Right renal cortex interstitium (tissue), 3 donors: ENCODE data around the gene AURKAIP1. TPM values are rescaled to one million over a fixed set of nuclear protein-coding genes. Genes with fewer than 3 reads are reported as not detected.

Source experiments
- DNase-seq, 3 donors: peaks; one replicate each; pipeline ENCODE4 v3.0.0-alpha.2; 2013; ENCODE audit warnings: low read depth in 3 of 3, low spot score in 2 of 3
- polyA plus RNA-seq, 3 donors: library from polyadenylated mRNA; unstranded; fragments of 120-200 nt; gene quantifications; one replicate each; pipeline ENCODE4 v1.2.1, GENCODE V29; 2013; ENCODE audit not compliant: insufficient read length in 3 of 3

AURKAIP1 gene
- polyA plus RNA-seq, 3 donors, result 51.9 to 65.7 (median 55.1) TPM

DNA sequence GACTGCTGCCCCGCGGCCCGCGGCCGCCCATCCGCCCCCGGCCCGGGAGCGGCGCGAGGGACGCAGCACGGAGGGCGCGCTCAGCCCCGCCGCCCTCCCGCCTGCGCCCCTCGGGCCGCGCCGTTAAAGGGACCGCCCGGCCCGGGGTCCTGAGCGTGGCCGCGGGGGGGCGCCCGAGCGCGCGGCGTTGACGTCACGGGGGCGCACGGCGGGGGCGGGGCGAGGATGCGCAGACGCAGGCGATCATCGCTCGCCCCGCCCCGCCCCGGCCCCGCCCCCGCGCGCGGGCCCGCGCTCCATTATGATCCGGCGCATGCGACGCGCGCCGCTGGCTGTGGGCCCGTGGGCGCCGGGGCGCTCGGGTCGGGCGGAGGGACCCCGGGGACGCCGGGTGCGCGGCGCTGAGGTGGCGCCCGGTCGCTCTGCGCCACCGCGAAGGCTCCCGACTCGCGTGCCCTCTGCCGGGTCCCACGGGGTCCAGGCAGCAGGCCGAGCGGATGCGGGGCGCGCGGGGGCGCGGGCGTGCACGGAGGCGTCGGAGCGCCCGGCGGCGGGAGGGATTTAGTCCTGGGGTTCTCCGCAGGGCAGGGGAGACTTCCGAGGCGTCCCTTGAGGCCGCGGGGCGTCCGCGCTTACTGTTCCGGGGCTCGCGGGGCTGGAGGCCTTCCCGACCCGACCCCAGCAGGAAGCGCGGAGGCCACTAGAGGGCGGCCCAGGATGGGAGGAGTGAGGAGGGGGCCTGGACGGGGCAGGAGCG, 25.6 kb downstream of the AURKAIP1 start, which contains the start of gene DVL1:
DVL1 (minus strand) TSS at position 163 of the 757 bp plus-strand sequence. CDS start 353 bp downstream, outside the sequence.
- no peak for DNase-seq

DNA sequence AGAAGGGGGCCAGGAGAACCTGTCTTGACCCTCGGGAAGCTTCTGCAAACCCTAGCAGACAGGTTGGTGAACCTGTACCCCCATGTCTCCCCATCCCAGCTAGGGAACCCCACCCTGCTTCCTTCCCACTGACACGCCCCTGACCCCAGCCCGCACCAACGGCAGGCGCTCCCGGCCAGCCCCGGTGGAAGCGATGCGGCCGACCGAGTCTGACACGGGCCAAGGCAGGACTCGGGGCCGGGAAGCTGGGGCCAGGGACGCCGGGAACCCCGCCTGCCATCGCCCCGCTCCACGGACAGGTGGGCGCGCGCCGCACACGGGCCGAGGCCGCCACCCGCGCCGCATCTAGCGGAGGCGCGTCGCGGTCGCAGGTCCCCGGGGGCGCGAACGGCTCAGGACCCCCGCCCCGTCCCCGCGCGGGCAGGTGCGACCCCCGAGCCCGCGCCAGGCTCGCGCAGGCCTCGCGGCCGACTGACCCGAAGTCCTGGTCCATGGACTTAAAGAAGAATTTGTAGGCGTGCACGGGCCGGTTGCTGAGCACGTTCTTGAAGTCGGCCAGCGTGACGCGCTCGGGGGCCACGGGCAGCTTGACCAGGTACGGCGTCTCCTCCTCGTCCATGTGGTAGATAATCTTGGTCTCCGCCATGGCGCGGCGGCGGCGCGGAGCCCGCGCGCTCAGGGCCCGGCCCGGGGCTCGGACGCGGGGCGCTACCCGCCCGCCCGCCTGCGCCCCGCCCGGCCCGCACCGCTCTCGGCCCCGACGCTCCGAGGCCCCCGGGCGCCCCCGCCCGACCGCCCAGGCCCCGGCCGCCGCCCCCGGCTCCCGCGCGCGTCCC, 26.4 kb downstream of the AURKAIP1 start:
- no peak for DNase-seq

DNA sequence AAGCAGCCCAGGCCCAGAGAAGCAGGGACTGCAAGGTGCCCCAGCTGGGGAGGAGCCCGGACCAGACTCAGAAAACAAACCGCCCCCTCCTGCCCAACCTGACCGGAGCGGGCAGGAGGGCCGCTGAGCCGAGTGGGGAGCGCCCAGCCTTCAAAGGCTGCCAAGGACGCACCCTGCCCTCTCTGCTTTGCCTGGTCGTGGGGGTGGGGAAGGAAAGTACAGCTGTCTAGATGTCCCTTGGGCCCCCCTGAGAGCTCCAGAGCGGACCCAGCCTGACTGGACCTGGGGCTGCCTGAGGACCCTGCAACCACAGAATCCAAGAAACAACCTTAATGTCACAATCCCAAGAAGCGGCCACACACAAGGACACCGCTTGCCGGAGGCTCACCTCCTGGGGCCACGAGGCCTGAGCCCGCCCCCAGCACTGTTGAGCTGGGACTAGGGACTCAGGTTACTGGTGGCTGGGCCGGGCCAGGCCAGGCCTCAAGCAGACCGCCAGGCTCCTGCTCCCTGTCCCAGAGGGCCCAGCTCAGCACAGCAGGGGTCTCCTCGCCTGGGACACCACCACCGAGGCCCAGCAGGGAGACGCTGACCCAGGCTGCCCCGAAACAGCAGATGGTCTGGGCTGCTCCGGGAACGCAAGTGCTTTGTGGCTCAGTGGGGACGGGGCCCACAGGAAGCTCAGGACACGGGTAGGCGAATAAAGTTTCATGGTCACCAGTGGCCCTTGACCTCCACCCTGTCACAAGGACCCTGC, 27.2 kb downstream of the AURKAIP1 start:
- no peak for DNase-seq

DNA sequence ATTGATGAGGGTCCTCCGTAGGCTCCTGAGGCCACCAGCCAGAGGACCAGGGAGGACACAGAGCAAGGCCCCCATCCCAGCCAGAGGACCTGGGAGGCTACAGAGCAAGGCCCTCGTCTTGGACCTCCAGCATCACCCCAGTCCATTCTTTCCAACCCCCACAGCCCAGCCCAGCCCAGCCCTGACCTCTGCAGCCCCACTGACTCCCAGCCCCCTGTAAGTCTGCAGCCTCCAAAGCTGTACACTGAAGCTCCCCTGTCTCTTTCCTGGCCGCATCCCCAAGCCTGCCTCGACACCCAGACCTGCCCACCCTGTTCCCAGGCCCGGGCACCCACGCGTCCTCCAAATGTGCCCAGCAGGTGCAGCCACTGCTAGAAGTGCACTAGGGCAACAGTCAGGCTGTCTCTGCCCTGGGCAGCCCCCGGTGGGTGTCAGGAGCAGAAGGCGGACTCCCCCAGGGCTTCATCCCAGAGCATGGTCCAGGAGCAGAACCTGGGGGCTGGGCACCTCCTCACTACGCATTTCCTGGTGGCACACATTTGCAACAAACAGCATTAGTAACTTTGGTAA, 27.9 kb downstream of the AURKAIP1 start:
- DNase-seq, result no peak

DNA sequence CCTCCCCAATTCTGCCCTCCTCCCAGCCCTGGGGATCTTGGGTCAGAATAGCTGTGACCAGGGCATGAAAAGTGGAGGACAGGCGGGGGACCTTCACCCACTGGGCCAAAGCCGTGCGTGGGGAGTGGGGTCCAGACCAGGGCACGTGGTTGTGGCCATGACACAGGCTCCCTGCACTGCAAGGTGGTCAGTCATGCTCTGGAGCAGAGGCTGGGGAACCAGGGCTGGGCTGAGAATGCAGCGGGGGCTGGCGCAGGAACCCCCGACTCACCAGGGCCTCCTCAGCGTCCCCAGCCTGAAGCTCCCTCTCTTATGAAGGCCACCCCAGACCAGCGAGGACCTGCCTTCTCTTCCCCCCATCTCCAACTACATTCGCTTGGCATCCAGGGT, 28.5 kb downstream of the AURKAIP1 start:
- no peak for DNase-seq

DNA sequence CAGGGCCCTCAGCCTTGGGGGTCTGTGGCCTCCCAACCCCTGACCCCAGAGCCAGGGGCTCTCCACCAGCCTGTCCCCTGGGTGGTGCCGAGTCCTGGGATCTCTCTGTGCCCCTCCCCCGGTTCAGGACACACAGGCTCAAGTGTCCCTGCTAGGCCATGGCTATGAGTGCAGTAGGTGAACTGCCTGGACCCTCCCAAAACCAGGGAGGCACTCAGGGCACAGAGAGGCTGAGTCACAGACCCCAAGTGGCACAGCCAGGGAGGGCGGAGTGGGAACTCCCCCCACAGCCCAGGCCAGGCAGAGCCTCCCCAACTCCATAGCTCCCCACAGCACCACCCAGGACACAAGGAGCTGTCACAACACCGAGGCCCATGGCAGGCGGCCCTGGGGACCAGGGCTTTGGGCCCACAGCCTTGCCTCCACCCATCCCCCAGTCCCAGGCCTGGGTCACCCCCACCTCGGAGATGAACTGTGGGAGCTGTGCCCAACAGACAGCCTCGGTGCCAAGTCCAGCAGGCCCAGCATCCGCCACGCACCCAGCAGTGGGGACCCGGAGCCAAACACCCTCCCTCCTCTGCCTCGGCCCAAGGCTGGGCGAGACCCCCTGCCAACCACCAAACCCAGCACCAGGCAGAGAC, 29.0 kb downstream of the AURKAIP1 start:
- DNase-seq, result no peak

DNA sequence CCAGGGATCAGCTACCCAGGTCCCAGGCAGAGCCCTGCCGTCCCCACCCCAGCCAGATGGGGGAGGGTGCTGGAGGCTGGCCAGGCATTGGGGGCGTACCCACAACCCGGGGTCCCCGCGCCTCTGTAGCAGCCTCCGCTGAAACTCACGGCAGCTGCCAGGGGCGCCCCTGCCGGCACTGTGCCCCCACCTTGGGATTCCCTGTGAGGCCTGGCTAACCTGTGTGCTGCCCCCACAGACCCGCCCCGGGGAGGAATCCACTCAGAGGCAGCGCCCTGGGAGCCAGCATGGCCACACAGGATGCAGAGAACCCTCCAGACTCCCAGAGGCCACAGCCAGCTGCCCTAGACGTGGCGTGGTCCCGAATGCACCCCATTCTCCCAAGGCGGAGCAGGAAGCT, 29.6 kb downstream of the AURKAIP1 start:
- DNase-seq, result no peak

DNA sequence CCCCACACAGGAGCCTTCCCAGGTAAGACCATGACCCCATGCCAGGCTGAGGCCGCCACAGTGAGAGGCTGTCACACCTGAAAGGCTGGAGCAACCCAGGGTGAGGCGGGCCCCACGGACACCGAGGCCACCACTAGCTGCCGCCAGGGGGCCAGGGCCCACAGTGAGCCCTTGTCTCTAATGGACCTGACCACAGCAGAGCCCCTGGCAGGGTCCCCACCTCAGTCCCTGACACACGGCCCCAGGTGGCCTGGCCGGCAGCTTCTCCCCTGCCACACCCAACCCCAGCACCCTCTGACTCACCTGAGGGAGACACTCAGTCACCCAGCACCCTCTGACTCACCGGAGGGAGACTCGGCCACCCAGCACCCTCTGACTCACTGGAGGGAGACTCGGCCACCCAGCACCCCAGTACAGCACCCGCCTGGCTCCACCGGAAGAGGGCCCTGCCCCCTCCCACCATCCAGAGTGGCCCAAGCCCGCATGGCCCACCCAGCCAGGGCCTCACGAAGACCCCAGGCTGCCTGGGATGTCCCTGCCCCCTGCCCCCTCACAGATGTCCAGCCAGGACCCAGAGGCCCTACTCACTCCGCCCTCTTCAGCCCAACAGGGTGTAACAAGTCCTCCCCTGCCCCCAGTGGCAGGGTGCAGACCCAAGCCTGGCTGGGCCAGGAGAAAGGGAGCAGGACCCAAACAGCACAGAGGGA, 30.2 kb downstream of the AURKAIP1 start:
- no peak for DNase-seq

DNA sequence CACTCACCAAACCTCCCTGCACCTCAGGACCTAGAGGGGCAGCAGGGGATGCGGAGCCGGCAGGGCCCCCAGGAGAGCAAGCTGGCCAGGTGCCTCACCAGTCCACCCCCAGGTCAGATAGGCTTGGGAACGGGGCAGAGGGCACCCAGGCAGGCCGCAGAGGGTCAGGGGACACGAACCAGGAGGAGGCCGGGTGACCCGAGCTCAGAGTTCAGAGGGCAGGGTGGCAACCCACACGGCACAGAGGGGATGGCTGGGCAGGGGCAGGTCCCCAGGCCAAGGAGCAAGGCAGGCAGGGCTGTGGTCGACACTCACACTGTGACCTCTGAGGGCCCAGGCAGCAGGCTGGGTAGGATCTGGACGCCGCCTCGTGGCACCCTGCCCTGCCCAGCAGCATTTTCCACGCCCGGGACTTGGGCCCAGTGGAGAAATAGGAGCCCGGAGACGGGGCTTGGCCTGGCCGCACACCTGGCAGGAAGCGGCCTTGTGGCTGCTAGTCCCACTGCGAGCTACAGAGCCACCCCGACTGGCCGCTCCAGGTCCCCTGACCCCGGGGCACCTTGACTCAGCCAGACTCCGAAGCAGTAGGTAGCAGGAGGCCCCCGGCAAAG, 31.1 kb downstream of the AURKAIP1 start:
- no peak for DNase-seq

DNA sequence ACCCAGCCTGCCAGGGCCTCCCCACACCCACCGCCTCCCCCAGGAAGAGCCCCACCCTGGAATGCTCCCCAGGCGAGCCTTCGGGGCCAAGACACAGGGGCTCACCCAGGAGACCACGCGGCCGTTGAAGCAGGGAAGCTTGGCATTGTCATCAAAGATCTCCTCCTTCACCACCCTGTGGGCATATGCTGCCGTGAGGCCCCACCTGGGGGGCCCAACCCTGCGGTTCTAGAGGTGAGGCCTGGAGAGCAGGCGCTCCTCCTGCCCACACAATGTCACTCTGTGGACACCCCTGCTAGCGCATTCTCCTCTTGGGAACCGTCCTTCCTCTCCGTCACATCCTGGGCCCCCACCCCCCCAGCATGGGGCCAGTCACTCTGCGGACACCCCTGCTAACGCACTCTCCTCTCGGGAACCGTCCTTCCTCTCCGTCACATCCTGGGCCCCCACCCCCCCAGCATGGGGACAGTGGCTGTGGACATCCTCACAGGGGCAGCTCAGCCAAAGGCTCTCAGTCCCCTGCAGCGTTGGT, 32.4 kb downstream of the AURKAIP1 start:
- DNase-seq, result no peak

DNA sequence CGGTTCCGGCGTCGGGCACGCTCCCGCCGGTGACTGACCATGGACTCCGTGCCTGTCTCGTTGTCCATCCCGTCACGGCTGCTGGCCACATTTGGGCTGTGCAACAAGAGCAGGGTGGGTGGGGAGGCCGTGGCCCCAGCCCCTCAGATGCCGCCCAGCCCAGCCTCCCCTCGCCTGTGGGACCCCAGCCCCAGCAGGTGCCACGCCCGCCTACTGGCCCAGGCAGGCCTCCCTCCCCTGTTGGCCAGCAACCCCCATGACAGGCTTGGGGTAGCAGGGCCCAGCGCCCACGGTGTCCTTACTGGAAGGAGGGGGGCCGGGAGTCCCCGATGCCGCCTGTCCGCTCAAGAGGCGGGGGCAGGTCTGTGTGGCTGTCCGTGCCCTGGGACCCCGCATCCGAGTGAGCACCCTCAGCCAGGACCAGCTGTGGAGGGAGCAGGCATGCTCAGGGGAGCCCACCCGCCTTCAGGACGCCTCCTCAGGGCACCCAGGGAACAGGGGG, 32.9 kb downstream of the AURKAIP1 start:
- no peak for DNase-seq

DNA sequence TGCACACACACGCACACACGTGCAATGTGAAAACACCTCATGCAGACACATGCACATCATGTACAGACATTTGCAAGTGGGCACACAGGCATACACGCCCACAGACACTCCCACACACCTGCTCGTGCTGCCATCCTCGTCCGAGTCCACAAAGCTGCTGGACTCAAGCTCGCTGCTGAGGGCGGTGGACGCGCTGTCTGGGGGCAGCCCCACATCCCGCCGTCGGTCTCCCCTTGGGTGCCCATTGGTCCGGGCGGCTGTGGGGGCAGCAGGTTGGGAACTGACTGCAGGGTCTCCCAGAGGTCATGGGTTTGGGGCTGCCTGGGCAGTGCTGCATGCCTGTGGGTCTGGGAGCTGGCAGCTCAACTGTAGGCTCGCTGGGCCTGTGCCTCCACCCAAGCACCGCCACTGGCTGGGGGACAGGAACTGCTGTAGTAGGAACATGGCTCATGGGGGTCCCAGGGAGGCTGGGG, 33.4 kb downstream of the AURKAIP1 start:
- no peak for DNase-seq

DNA sequence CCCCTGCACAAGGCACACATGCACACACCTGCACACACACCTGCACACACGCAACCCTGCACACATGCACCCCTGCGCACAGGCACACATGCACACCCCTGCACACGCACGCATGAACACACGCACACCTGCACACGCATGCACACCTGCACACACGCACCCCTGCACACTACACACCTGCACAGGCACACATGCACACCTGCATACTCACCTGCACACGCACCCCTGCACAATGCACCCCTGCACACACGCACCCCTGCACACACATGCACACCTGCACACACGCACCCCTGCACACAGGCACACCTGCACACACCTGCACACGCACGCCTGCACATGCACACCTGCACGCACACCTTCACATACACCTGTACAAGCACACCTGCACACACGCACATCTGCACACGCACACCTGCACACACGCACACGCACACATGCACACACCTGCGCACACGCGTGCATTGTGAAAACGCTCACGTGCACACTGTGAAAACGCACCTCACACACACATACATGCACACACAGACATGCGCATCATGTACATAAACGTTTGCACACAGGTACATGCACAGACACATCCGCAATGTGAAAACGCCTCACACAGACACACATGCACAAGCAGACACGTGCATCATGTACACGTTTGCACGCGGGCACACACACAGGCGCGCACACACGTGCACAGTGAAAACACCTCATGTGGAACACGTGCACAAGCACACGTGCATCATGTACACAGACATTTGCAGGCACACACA, 34.0 kb downstream of the AURKAIP1 start:
- no peak for DNase-seq

DNA sequence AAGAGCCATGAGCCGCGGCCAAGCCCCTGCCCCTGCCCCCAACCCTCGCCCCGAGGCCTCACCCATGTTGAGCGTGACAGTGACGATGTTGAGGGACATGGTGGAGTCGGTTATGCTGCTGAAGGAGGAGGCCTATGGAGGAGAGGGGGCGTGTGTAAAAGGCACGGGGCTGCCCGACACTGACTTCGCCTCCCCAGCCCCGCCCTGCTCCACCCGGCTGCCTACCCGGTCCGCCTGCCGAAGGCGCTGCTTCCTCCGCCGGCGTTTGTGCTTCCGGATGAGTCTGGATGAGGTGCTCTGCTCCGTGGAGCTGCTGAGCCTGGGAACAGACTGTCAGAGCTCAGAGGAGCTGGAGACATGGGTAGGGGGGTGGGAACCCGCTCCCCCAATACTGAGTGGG, 34.8 kb downstream of the AURKAIP1 start:
- no peak for DNase-seq

DNA sequence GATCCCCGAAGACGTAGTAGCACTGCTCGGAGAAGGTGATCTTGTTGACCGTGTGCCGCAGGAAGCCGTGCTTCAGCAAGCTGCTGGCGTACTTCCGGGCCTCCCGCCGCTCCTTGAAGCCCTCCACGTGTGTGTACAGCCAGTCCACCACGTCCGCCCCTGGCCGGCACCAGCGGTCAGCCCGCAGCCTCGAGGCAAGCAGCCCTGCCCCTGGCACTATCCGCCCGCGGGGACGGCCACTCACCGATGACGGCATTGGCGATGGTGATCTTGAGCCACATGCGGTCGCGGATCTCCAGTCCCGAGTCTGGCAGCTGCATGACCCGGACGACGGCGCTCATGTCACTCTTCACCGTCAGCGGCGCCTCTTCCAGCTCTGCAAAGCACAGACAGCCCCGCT, 36.7 kb downstream of the AURKAIP1 start:
- DNase-seq, result no peak

DNA sequence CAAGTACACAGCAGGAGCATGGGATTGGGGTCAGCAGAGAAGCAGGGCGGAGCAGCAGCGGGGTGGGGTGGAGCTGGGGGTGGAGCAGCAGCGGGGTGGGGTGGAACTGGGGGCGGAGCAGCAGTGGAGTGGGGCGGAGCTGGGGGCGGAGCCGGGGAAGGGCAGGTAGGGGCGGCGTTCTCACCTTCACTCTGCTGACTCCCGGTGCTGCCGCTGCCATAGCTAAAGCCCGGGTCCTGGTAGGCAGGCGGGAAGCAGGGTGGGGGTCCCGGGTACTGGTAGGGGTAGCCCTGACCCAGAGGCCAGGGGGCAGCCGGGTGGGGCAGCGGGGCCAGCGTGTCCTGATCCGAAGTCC, 37.2 kb downstream of the AURKAIP1 start:
- no peak for DNase-seq

DNA sequence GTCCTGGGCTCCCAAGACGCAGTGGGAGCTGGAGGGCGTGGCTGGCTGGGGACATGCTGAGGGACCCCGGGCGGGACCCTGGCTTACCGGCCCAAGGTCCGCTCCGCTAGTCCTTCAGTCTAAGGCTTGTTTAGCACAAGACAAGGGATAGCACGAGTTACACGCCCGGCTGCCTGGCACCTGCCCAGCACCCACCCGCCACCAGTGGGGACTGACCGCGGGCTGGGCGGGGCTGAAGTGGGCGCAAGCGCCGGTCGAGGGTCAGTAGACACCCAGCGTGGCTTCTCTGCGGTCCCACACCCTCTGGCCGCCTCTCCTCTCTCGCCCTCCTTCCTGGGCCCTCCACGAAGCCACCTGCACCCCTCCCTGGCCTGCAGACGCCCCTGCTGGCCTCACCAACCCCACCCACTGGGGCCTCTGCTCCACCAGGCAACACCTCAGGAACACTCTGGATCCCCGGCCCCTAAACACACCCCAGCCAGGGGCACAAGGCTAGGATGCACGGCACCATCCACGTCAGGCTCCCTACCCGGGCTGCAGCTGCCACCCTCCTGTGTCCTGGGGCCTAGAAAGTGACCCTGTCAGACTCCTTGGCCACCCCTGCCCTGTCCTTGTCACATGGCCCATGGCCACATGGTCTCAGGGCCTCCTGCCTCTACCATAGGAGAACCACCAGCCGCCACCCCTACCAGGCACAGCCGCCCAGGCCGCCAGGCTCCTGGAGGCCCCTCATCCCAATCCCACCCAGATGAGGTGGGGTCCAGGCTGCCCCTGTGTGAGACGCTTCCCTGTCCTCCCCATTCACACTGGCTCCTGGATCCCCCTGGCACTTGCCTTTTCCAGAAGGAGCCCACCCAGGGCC, 37.8 kb downstream of the AURKAIP1 start:
- no peak for DNase-seq
